Keratinocyte (primary cell): ENCODE data around the gene RPS27. TPM values are rescaled to one million over a fixed set of nuclear protein-coding genes. Genes with fewer than 3 reads are reported as not detected.

Experiments used
- DNase-seq: peaks from one replicate; pipeline ENCODE4 v3.0.0-alpha.2; 2011; ENCODE audit warnings: low read depth, missing footprints, low spot score
- FAIRE-seq: peaks from 2 replicates; lab custom pipeline; 2011; peaks lifted over from hg19 to GRCh38; lab: Jason Lieb, UNC
- H2AFZ ChIP-seq: 2 replicates; pipeline ENCODE4 v1.6.0; 2012; ENCODE audit warnings: low read length, control low read depth, inconsistent platforms; ENCODE audit not compliant: control insufficient read depth
- H3K27ac ChIP-seq: 2 replicates; pipeline ENCODE4 v1.5.1; 2011; ENCODE audit warnings: low read length; ENCODE audit not compliant: control insufficient read depth, insufficient read depth
- H3K27me3 ChIP-seq: 3 replicates; pipeline ENCODE4 v1.6.0; 2011; ENCODE audit warnings: low read length; ENCODE audit not compliant: control insufficient read depth, insufficient read depth; ENCODE audit errors: extremely low read depth
- H3K36me3 ChIP-seq, 2 experiments: 2 replicates in 1 of 2; 3 replicates in 1 of 2; pipeline ENCODE4 v1.5.1; 2011; ENCODE audit warnings: low read length in 2 of 2, mild to moderate bottlenecking in 1 of 2; ENCODE audit not compliant: control insufficient read depth in 2 of 2, insufficient read depth in 2 of 2; ENCODE audit errors: extremely low read depth in 1 of 2
- H3K4me1 ChIP-seq: 3 replicates; pipeline ENCODE4 v1.5.1; 2011; ENCODE audit warnings: low read length; ENCODE audit not compliant: control insufficient read depth, insufficient read depth; ENCODE audit errors: extremely low read depth
- H3K4me2 ChIP-seq: 3 replicates; pipeline ENCODE4 v1.6.0; 2011; ENCODE audit warnings: low read depth, low read length; ENCODE audit not compliant: control insufficient read depth, insufficient read depth; ENCODE audit errors: extremely low read depth
- H3K4me3 ChIP-seq, 3 experiments: fragments of 200-600 bp in 1 of 3; sonication (generic) in 1 of 3; 2 replicates in 2 of 3; 3 replicates in 1 of 3; pipeline ENCODE4 v1.5.1; 2011 to 2016; ENCODE audit warnings: low read length in 3 of 3, mild to moderate bottlenecking in 3 of 3, control low read depth in 2 of 3, inconsistent platforms in 1 of 3, low read depth in 1 of 3, mixed read lengths in 1 of 3, mixed run types in 1 of 3, moderate library complexity in 1 of 3; ENCODE audit not compliant: control insufficient read depth in 2 of 3, insufficient read depth in 2 of 3; ENCODE audit errors: extremely low read depth in 1 of 3
- H3K79me2 ChIP-seq: 2 replicates; pipeline ENCODE4 v1.6.0; 2012; ENCODE audit warnings: low read length; ENCODE audit not compliant: control insufficient read depth, insufficient read depth
- H3K9ac ChIP-seq: 3 replicates; pipeline ENCODE4 v1.6.0; 2011; ENCODE audit warnings: low read length; ENCODE audit not compliant: control insufficient read depth, insufficient read depth; ENCODE audit errors: extremely low read depth
- H3K9me1 ChIP-seq: 3 replicates; pipeline ENCODE4 v1.6.0; 2011; ENCODE audit warnings: low read length; ENCODE audit not compliant: control insufficient read depth, insufficient read depth; ENCODE audit errors: extremely low read depth
- H3K9me3 ChIP-seq: 2 replicates; pipeline ENCODE4 v1.5.1; 2012; ENCODE audit warnings: low read depth, low read length; ENCODE audit not compliant: control insufficient read depth
- H4K20me1 ChIP-seq: 3 replicates; pipeline ENCODE4 v1.6.0; 2011; ENCODE audit warnings: low read length; ENCODE audit not compliant: control insufficient read depth, insufficient read depth; ENCODE audit errors: extremely low read depth
- CTCF ChIP-seq, 3 experiments: IDR thresholded peaks in 1 of 3; conservative IDR thresholded peaks in 1 of 3; optimal IDR thresholded peaks in 1 of 3; 2 replicates in 2 of 3; 3 replicates in 1 of 3; pipeline versions ENCODE3 to v1.5.1; 2011; ENCODE audit warnings: low read length in 3 of 3, mild to moderate bottlenecking in 3 of 3, moderate library complexity in 2 of 3, control low read depth in 1 of 3, inconsistent platforms in 1 of 3; ENCODE audit not compliant: insufficient read depth in 2 of 3; ENCODE audit errors: extremely low read depth in 1 of 3
- EZH2 ChIP-seq: IDR thresholded peaks from one replicate; pipeline ENCODE4 v1.6.1; 2012; ENCODE audit warnings: inconsistent platforms, mild to moderate bottlenecking, low read length, moderate library complexity
- dilution Hi-C: fragments of 300-500 bp; cut with MboI; formaldehyde crosslinking; loops from one replicate; pipeline ENCODE4 v1.7.0; 2020; ENCODE audit warnings: low sequenced_read_pairs; ENCODE audit not compliant: extremely low pct_ligation_motif_present
- polyA plus RNA-seq, 5 experiments: library from polyadenylated mRNA; depleted of rRNA in 3 of 5; stranded (reverse) in 3 of 5; stranded (forward) in 1 of 5; unstranded in 1 of 5; fragments of >200 nt; gene quantifications; 1 replicate in 1 of 5; 2 replicates in 3 of 5; 3 replicates in 1 of 5; pipeline versions ENCODE4 v1.2.1 to v1.2.3, GENCODE V29; 2011 to 2012; ENCODE audit warnings: missing spikeins in 2 of 5, low read depth in 1 of 5, low replicate concordance in 1 of 5

RPS27 gene
- polyA plus RNA-seq, 1 donor (not counting 4 experiments of a cell fraction or from before 2014, with no cell fraction given): 5,112 TPM

DNA sequence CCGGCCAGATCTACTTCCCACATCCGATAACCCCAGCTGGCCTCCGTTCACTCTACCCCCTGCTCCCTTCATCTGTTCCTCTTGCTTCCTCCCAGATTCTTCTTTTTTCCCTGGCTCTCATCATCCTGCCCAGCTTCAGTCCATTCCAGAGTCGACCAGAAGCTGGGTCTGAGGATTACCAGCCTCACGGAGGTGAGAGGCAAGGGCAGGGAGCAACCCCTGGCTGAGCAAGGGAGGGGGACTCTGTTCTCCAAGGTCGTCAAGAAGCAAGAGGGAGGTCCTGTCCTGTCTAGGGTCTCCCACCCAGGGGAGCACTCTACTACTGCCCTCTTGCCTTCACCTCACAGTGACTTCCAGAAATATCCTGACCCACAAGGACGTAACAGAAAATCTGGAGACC, 17.0 kb upstream of the RPS27 start:
- no peaks in the 10 kb centered on the region for H3K9me3 ChIP-seq
- no peaks in the 10 kb centered on the region for H3K27me3 ChIP-seq
- peaks cover 15% of the 10 kb centered on the region for H3K4me1 ChIP-seq
- TF ChIP-seq CTCF (optimal IDR thresholded peaks at IDR 0.05 in 1 of 3, IDR thresholded peaks at IDR 0.05 in 1 of 3, conservative IDR thresholded peaks at IDR 0.05 in 1 of 3; ENCODE audit: extremely low read depth in 1 of 3, insufficient read depth in 2 of 3, low read length in 3 of 3) (no peak), EZH2 (no peak)
- H2AFZ ChIP-seq: no peak overlapping the region
- dilution Hi-C loops: no loop called here
- H3K9ac ChIP-seq: no peak overlapping the region
- FAIRE-seq (no peak), DNase-seq (no peak)
- H3K27ac ChIP-seq: no peak overlapping the region
- no peak overlapping the region for H3K4me2 ChIP-seq
- no peaks in the 10 kb centered on the region for H4K20me1 ChIP-seq
- no peak overlapping the region for H3K4me3 ChIP-seq
- H3K9me1 ChIP-seq: no peaks in the 10 kb centered on the region
- peaks cover 5 to 24% of the 10 kb centered on the region in 2 experiments for H3K36me3 ChIP-seq
- peaks cover 16% of the 10 kb centered on the region for H3K79me2 ChIP-seq

DNA sequence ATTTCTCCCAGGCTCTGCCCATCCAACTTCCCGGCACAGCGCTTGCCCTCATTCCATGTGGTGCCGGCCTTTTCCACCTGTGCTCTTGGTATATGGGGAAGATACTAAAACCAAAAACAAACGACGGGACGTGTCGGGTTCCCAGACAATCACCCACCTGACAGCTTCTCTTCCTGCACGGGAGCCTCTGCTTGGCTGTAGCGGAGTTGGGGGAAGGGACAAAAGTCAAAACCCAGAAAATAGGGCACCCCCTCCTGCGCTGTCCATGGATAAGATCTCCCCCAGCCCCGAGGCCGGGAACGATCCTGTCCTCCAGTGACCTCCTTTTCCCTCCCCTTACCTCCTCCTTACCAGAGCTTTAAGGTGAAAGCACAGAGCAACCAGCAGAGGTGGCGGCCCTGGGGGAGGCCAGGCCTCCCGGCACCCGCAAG, 13.7 kb upstream of the RPS27 start:
- DNase-seq (no peak), FAIRE-seq (no peak)
- Histone ChIP-seq H3K9me3 (no peaks in the 10 kb centered on the region), H3K4me1 (peaks cover 13% of the 10 kb centered on the region), H3K27ac (peak overlapping the region; percentile 76), H3K79me2 (peaks cover 16% of the 10 kb centered on the region), H2AFZ (peak overlapping the region; percentile 90), H3K36me3 (peaks cover 7 to 24% of the 10 kb centered on the region in 2 experiments), H3K4me3 (peak overlapping the region; percentile 91 to 98 (median 95)), H4K20me1 (no peaks in the 10 kb centered on the region), H3K9ac (peak overlapping the region; percentile 91), H3K4me2 (peak overlapping the region; percentile 98), H3K9me1 (no peaks in the 10 kb centered on the region), H3K27me3 (no peaks in the 10 kb centered on the region)
- TF ChIP-seq CTCF (optimal IDR thresholded peaks at IDR 0.05 in 1 of 3, IDR thresholded peaks at IDR 0.05 in 1 of 3, conservative IDR thresholded peaks at IDR 0.05 in 1 of 3; ENCODE audit: extremely low read depth in 1 of 3, insufficient read depth in 2 of 3, low read length in 3 of 3) (no peak), EZH2 (no peak)
- dilution Hi-C loops: no loop called here
